HFFc6 (cell line): ENCODE results near the gene ZMYND19. TPM values are rescaled to one million over a fixed set of nuclear protein-coding genes. Genes with fewer than 3 reads are reported as not detected.
"Not testable (repeated sequence)": the region's sequence is repeated elsewhere in the genome, so short reads cannot be mapped to it uniquely, and the experiment has no call there.

ENCODE experiments used
- DNase-seq: peaks from one replicate; pipeline ENCODE4 v3.0.0-alpha.2; 2018
- H3K27ac Mint-ChIP-seq: 2 replicates; pipeline ENCODE4 v1.8.0; 2020; ENCODE audit warnings: mild to moderate bottlenecking, mixed read lengths
- H3K27me3 Mint-ChIP-seq: 2 replicates; pipeline ENCODE4 v1.8.0; 2021; ENCODE audit warnings: mild to moderate bottlenecking, moderate library complexity, mixed read lengths; ENCODE audit not compliant: insufficient read depth
- H3K36me3 Mint-ChIP-seq: 2 replicates; pipeline ENCODE4 v1.8.0; 2021; ENCODE audit warnings: low read depth, mixed read lengths
- H3K4me1 Mint-ChIP-seq: 2 replicates; pipeline ENCODE4 v1.8.0; 2020; ENCODE audit warnings: low read depth, mixed read lengths
- H3K4me3 Mint-ChIP-seq: 2 replicates; pipeline ENCODE4 v1.8.0; 2020; ENCODE audit warnings: mild to moderate bottlenecking, moderate library complexity, mixed read lengths
- H3K9me3 Mint-ChIP-seq: 2 replicates; pipeline ENCODE4 v1.8.0; 2020; ENCODE audit warnings: mild to moderate bottlenecking, mixed read lengths
- CTCF ChIP-seq: fragments of 200-600 bp; sonication (generic); IDR thresholded peaks from 2 replicates; pipeline ENCODE4 v1.5.0; 2021; ENCODE audit warnings: antibody characterized with exemption, mild to moderate bottlenecking
- total RNA-seq, 6 experiments: library from RNA; stranded (reverse); fragmentation: NEBNext Ultra II Directional; extraction: Animal tissue kit (Norgen Biotek cat#: 25700); gene quantifications; 2 replicates in 1 of 6; 3 replicates in 5 of 6; pipeline ENCODE4 v1.2.3, GENCODE V29; 2021

The ZMYND19 gene
- total RNA-seq, 6 experiments from 2014 or later = 23.9 to 34.4 (median 25.4) TPM

DNA sequence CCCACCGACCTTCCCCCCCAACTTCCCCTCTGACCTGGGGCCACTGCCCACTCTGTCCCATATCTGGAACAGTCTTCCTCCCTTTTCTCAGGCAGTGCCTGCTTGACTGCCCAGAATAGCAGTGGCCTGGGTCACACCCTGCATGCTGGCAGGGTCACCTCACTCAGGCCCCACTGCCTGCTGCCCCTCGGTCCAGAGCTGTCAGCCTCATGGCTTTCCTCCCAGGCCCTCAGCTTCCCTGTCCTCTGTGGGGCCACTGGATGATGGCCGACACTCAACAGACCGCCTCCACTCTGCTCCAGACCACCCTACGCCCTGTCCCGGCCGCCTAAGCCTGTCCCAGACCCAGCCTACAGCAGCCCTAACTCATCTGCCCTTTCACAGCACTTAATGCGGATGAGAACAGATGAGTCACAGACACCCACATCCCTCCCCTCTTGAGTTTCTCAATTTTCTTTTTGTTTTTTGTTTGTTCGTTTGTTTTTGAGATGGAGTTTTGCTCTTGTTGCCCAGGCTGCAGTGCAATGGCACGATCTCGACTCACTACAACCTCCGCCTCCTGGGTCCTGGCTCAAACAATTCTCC is 46.0 kb downstream of the ZMYND19 start:
- no peaks in the 10 kb centered on the region; the same call in none of the 2 replicates for H3K27me3 Mint-ChIP-seq
- peaks cover 7% of the 10 kb centered on the region; the same call in 1 of the 2 replicates for H3K4me1 Mint-ChIP-seq
- no peak overlapping the region for H3K4me3 Mint-ChIP-seq
- TF ChIP-seq CTCF = no peak
- no peaks in the 10 kb centered on the region for H3K9me3 Mint-ChIP-seq
- no peaks in the 10 kb centered on the region for H3K36me3 Mint-ChIP-seq
- no peak for DNase-seq
- no peak overlapping the region for H3K27ac Mint-ChIP-seq

DNA sequence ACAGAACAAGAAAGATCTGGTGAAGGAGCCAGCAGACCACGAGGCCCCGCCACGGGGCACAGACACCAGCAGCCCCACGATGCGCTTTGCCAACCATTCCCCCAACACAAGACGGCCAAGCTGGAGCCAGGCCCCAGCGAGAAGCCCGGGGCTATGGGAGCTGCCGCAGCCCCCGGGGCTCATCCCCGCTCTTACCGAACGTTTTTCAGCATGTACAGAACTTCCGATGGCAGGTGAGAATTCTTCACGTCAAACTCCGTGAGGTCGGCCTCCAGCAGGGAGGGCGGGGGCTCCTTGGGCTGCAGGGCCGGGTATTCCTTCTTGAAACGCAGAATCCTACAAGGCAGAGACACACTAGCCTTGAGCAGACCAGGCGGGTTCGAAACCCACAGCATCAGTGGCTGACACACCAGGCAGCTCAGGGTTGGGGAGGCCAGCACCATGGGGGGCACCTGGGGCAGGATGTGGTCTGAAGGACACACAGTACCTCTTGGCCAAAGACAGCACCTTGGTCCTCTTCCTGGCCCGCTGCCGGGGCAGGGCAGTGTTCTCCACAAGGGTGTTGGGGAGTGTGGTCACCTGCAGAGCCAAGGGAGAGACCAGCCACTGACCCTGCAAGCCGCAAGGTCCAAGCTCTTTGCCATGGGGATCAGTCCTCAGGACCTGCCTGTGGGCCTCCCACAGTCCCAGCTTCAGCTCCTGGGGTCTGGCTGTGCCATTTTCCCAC is 46.9 kb downstream of the ZMYND19 start:
- no peak for TF ChIP-seq CTCF
- Mint-ChIP-seq H3K4me1 (peaks cover 7% of the 10 kb centered on the region; the same call in 1 of the 2 replicates), H3K36me3 (no peaks in the 10 kb centered on the region), H3K27ac (no peak overlapping the region), H3K9me3 (no peaks in the 10 kb centered on the region), H3K4me3 (no peak overlapping the region), H3K27me3 (no peaks in the 10 kb centered on the region; the same call in none of the 2 replicates)
- no peak for DNase-seq

DNA sequence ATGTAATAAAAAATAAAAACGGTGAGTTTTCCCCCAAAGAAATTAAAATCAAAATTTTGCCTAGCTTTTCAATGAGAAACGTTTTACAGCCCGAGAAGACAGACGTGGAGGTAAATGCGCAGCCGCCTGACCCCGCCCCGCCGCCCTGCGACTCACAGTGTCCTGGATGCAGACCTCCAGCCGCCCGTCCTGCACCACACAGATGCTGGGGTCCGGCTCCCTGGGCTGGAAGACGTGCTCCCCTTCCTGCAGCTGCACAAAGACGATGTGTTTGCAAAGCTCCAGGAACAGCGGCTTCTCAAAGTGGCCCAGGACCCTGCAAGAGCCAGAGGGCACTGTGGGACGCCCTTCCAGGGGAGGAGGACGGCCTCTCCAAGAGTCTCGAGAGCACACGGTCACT is 47.8 kb downstream of the ZMYND19 start:
- no peaks in the 10 kb centered on the region; the same call in none of the 2 replicates for H3K27me3 Mint-ChIP-seq
- no peaks in the 10 kb centered on the region for H3K36me3 Mint-ChIP-seq
- DNase-seq = no peak
- H3K4me1 Mint-ChIP-seq = peaks cover 7% of the 10 kb centered on the region; the same call in 1 of the 2 replicates
- no peak overlapping the region for H3K27ac Mint-ChIP-seq
- H3K9me3 Mint-ChIP-seq = no peaks in the 10 kb centered on the region
- no peak overlapping the region for H3K4me3 Mint-ChIP-seq
- TF ChIP-seq CTCF = no peak

DNA sequence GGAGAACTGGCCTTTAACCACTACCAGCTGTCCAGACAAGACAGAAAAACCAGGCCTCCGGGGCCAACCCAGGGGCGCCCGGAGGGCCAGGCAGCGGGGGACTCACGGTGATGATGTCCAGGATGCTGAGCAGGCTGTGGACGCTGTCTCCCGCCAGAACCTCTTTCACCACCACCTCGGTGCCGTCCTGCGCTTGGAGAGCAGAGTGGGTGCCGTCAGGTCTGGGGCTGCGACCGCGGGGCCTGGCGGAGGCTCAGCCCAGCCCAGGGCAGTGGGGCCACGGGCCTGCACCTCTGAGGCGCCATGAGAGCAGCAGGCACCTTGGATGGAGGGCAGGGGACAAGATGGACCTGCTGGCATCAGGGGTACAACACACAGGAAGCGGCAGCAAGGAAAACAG is 49.8 kb downstream of the ZMYND19 start:
- H3K27me3 Mint-ChIP-seq = peaks cover 1% of the 10 kb centered on the region
- H3K4me1 Mint-ChIP-seq = peaks cover 7% of the 10 kb centered on the region; the same call in 1 of the 2 replicates
- TF ChIP-seq CTCF = no peak
- no peak overlapping the region for H3K4me3 Mint-ChIP-seq
- no peak overlapping the region for H3K27ac Mint-ChIP-seq
- H3K36me3 Mint-ChIP-seq = peaks cover 5% of the 10 kb centered on the region; the same call in 1 of the 2 replicates
- DNase-seq = no peak
- no peaks in the 10 kb centered on the region for H3K9me3 Mint-ChIP-seq

GRCh38 chr9:137538058-137538457 is 52.3 kb downstream of the ZMYND19 start:
- no peak for TF ChIP-seq CTCF
- Mint-ChIP-seq H3K4me3 (no peak overlapping the region), H3K4me1 (peaks cover 10% of the 10 kb centered on the region), H3K27ac (no peak overlapping the region), H3K27me3 (peaks cover 3% of the 10 kb centered on the region; the same call in 1 of the 2 replicates), H3K9me3 (no peaks in the 10 kb centered on the region), H3K36me3 (peaks cover 5% of the 10 kb centered on the region; the same call in 1 of the 2 replicates)
- DNase-seq = no peak

GRCh38 chr9:137536594-137537131 is 53.6 kb downstream of the ZMYND19 start:
- not testable (repeated sequence) for H3K9me3 Mint-ChIP-seq, H3K36me3 Mint-ChIP-seq, DNase-seq, H3K4me3 Mint-ChIP-seq, H3K4me1 Mint-ChIP-seq, H3K27ac Mint-ChIP-seq, H3K27me3 Mint-ChIP-seq
